NT2/D1 (cell line): Measurements from ENCODE around the gene IGSF9B.

Experiments
- SUZ12 ChIP-seq: IDR thresholded peaks from 2 replicates; pipeline ENCODE4 v1.6.1; 2011; ENCODE audit not compliant: insufficient read length, insufficient read depth; ENCODE audit errors: extremely low read depth
- YY1 ChIP-seq: IDR thresholded peaks from 2 replicates; pipeline ENCODE4 v1.6.1; 2011; ENCODE audit not compliant: insufficient read length, insufficient read depth
- ZNF274 ChIP-seq: IDR thresholded peaks from 2 replicates; pipeline ENCODE4 v1.6.1; 2011; ENCODE audit warnings: mild to moderate bottlenecking, low read depth, low read length

DNA sequence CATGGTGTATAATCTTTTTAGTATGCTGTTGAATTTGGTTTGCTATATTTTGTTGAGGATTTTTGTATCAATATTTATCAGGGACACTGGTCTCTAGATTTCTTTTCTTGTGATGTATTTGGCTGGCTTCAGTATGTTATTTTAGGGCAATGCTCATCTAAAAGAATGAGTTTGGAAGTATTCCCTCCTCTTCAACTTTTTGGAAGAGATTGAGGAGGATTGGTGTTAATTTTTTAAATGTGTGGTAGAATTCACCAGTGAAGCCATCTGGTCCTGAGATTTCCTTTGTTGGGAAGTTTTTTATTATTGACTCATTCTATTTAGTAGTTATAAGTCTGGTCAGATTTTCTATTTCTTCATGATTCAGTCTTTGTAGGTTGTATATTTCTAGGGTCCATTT lies 89.3 kb downstream of the IGSF9B start:
- TF ChIP-seq YY1 (no peak), ZNF274 (no peak), SUZ12 (no peak)
